GM06990 (cell line): ENCODE measurements around the gene NHP2.

ENCODE experiments used
- DNase-seq: peaks from one replicate; pipeline ENCODE4 v3.0.0-alpha.2; 2011; ENCODE audit not compliant: insufficient read length; ENCODE audit errors: extremely low read depth
- H3K27me3 ChIP-seq: replicated peaks from 2 replicates; pipeline ENCODE4 v1.6.0; 2011; ENCODE audit warnings: low read length; ENCODE audit not compliant: control insufficient read depth, insufficient read depth
- H3K36me3 ChIP-seq: 2 replicates; pipeline ENCODE4 v1.5.1; 2011; ENCODE audit warnings: low read length; ENCODE audit not compliant: control insufficient read depth, insufficient read depth
- H3K4me3 ChIP-seq: replicated peaks from 2 replicates; pipeline ENCODE4 v1.5.1; 2011; ENCODE audit warnings: low read depth, mild to moderate bottlenecking, control low read depth, low read length
- CTCF ChIP-seq: IDR thresholded peaks from 2 replicates; pipeline ENCODE4 v1.5.1; 2011; ENCODE audit warnings: low read length, control low read depth, mild to moderate bottlenecking, inconsistent platforms; ENCODE audit not compliant: insufficient read depth, poor library complexity, severe bottlenecking

The NHP2 gene

DNA sequence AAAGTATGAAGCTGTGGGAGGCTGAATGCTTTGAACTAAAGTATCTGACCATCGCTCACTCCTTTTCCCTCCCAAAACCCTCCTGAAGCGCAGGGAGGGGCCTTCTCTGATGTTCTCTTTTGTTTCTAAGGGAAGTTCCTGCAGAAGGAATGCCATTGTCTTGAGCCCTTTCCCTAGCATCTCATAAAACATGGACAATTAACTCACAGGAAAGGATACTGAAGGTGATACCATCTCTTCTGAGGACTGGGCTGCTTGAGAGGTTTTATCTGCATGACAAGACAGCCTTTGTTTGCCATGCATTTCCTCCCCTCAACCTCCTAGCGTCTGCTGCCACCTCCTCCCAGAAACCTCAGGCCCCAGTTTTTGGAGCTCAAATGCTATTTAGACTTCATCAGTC, 27.1 kb downstream of the NHP2 start:
- Histone ChIP-seq H3K4me3 (no peak overlapping the region), H3K36me3 (peaks cover 3% of the 10 kb centered on the region), H3K27me3 (no peaks in the 10 kb centered on the region)
- TF ChIP-seq CTCF = no peak
- no peak for DNase-seq

- DNase-seq = no peak
- no peak for TF ChIP-seq CTCF
- no peaks in the 10 kb centered on the region for H3K27me3 ChIP-seq
- H3K36me3 ChIP-seq = peaks cover 5% of the 10 kb centered on the region
- no peak overlapping the region for H3K4me3 ChIP-seq
Observed at GRCh38 chr5:178125253-178125906, 28.3 kb downstream of the NHP2 start.

DNA sequence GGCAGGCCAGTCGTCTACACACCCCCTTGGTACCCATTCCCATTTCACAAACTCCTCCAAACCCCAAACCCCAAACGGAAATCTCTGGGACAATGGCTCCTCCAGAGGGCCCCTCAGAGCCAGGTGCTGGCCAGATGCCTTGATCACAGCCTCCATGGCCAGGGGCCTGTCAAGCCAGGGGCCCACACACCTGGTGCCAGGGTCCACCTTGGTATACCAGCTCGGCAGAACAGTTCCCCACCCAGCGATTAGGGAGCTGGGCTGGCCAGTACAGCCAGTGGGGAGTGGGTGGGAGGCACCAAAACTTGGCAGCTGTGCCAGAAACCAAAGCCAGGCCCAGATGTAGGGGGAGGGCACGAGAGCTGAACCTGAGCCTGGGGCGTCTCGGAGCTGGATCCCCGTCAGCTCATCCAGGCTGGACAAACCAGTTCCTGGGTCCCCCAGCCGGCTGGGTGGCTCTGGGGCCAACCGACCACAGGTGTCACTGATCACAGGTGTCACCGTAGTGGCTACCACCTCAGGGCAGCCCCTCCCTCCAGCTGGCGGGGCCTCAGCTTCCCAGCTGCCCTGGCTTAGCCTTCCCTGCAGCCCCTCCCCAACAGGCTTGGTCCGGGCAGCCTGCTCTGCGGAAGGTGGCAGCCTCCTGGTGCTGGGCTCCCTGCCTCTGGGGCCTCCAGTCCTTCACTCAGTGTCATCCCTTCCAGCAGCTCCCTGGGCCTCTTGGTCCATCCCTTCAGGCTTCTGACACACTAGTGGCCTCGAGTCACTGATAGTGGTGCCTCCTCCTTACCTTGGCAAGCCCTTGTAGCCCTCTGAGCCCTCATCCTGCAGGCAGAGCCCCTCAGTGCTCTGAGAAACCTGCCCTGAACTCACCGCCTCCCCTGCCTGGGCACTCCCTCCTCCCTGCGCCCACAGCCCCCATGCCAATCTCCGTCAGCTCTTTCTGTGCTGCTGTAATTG, 29.4 kb downstream of the NHP2 start:
- Histone ChIP-seq H3K36me3 (peaks cover 5% of the 10 kb centered on the region), H3K4me3 (no peak overlapping the region), H3K27me3 (no peaks in the 10 kb centered on the region)
- no peak for TF ChIP-seq CTCF
- no peak for DNase-seq

DNA sequence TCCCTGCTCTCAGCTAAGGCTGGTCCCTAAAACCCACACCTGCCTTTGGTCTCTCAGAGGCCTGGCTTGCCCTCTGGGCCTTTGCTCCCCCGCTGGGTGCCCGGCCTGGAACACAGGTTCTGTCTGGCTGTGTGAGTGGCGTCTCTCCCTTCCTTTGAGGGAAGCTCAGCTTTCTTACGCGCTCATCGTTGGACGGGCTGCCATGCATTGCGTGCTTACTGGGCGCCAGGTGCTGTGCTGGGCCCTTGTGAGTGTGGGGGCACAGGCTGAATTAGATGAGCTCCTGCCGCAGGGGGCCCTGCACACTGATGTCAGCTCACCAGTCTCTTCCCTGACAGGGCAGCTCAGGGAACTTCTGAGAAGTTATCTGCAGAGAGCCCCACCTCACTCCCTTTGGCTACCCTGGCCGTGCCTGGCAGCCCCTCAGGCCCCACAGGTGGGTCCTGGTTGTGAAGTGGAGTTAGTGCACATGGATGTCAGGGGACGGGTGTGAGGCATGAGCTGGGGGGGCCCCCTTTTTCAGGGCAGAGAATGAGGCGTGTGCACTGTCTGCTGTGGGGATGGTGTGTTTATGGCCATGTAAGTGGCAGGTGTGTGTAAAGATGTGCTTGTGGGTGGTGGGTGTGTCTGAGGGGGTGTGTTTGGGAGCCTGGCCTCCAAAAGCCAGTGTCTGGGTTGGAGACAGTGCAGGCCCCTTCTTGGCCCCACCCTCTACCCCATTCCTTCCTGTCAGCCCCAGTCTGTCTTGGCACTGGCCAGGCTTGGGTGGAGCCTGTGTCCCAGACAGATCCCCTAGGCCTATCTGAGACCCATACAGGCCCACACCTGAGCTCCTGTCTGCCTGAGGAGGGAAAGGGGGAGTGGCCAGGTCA, 30.4 kb downstream of the NHP2 start:
- no peak for TF ChIP-seq CTCF
- H3K36me3 ChIP-seq = peaks cover 5% of the 10 kb centered on the region
- no peak for DNase-seq

GRCh38 chr5:178122346-178122745, 31.3 kb downstream of the NHP2 start:
- peaks cover 5% of the 10 kb centered on the region for H3K36me3 ChIP-seq
- no peaks in the 10 kb centered on the region for H3K27me3 ChIP-seq
- no peak for DNase-seq
- no peak overlapping the region for H3K4me3 ChIP-seq
- no peak for TF ChIP-seq CTCF

More for the DNA sequence above, 30.4 kb downstream of the NHP2 start:
- H3K4me3 ChIP-seq = no peak overlapping the region
- H3K27me3 ChIP-seq = no peaks in the 10 kb centered on the region
